ENCODE measurements around the gene TXNRD1.
A peak's percentile ranks its signal among the peaks of the same experiment; 100 is the strongest.

The TXNRD1 gene

GRCh38 chr12:104272938-104273337 is 57.4 kb downstream of the TXNRD1 start:
- no peak overlapping the region for H3K27ac ChIP-seq (ENCODE audit: low read depth, low read length)
- H3K4me1 ChIP-seq (ENCODE audit: insufficient read depth, low read length) = no peaks in the 10 kb centered on the region
- H3K4me3 ChIP-seq (ENCODE audit: low read depth in 1 of 2, low read length in 2 of 2) = no peak overlapping the region
- no peaks in the 10 kb centered on the region for H3K9me3 ChIP-seq (ENCODE audit: low read length)
- H3K27me3 ChIP-seq (ENCODE audit: control insufficient read depth in 1 of 2, insufficient read depth in 2 of 2, low read length in 2 of 2) = no peaks in the 10 kb centered on the region
- no peak overlapping the region for H3K9ac ChIP-seq (ENCODE audit: low read length)
- H3K36me3 ChIP-seq (ENCODE audit: insufficient read depth, low read length) = no peaks in the 10 kb centered on the region

- Histone ChIP-seq H3K27ac (ENCODE audit: low read depth, low read length) (no peak overlapping the region), H3K4me1 (ENCODE audit: insufficient read depth, low read length) (no peaks in the 10 kb centered on the region), H3K36me3 (ENCODE audit: insufficient read depth, low read length) (no peaks in the 10 kb centered on the region), H3K9me3 (ENCODE audit: low read length) (no peaks in the 10 kb centered on the region), H3K4me3 (ENCODE audit: low read depth in 1 of 2, low read length in 2 of 2) (no peak overlapping the region), H3K27me3 (ENCODE audit: control insufficient read depth in 1 of 2, insufficient read depth in 2 of 2, low read length in 2 of 2) (no peaks in the 10 kb centered on the region), H3K9ac (ENCODE audit: low read length) (no peak overlapping the region)
Measured at GRCh38 chr12:104273503-104273902, 57.9 kb downstream of the TXNRD1 start.

GRCh38 chr12:104274811-104275210 is 59.2 kb downstream of the TXNRD1 start:
- no peaks in the 10 kb centered on the region for H3K27me3 ChIP-seq (ENCODE audit: control insufficient read depth in 1 of 2, insufficient read depth in 2 of 2, low read length in 2 of 2)
- no peak overlapping the region for H3K27ac ChIP-seq (ENCODE audit: low read depth, low read length)
- no peak overlapping the region for H3K9ac ChIP-seq (ENCODE audit: low read length)
- H3K9me3 ChIP-seq (ENCODE audit: low read length) = no peaks in the 10 kb centered on the region
- H3K36me3 ChIP-seq (ENCODE audit: insufficient read depth, low read length) = no peaks in the 10 kb centered on the region
- no peaks in the 10 kb centered on the region for H3K4me1 ChIP-seq (ENCODE audit: insufficient read depth, low read length)
- no peak overlapping the region for H3K4me3 ChIP-seq (ENCODE audit: low read depth in 1 of 2, low read length in 2 of 2)

- H3K9ac ChIP-seq (ENCODE audit: low read length) = no peak overlapping the region
- no peaks in the 10 kb centered on the region for H3K36me3 ChIP-seq (ENCODE audit: insufficient read depth, low read length)
- peak overlapping the region in 1 of 2 donors; percentile 33 for H3K4me3 ChIP-seq (ENCODE audit: low read depth in 1 of 2, low read length in 2 of 2)
- no peaks in the 10 kb centered on the region for H3K27me3 ChIP-seq (ENCODE audit: control insufficient read depth in 1 of 2, insufficient read depth in 2 of 2, low read length in 2 of 2)
- H3K27ac ChIP-seq (ENCODE audit: low read depth, low read length) = no peak overlapping the region
- H3K4me1 ChIP-seq (ENCODE audit: insufficient read depth, low read length) = peaks cover 5% of the 10 kb centered on the region
- H3K9me3 ChIP-seq (ENCODE audit: low read length) = no peaks in the 10 kb centered on the region
Measured at GRCh38 chr12:104275689-104276088, 60.1 kb downstream of the TXNRD1 start.

- Histone ChIP-seq H3K4me3 (ENCODE audit: low read depth in 1 of 2, low read length in 2 of 2) (peak overlapping the region in 1 of 2 donors; percentile 33), H3K27ac (ENCODE audit: low read depth, low read length) (no peak overlapping the region), H3K9ac (ENCODE audit: low read length) (no peak overlapping the region)
Measured at GRCh38 chr12:104276273-104277131, 60.9 kb downstream of the TXNRD1 start.

GRCh38 chr12:104279164-104279563 is 63.6 kb downstream of the TXNRD1 start:
- Histone ChIP-seq H3K27ac (ENCODE audit: low read depth, low read length) (no peak overlapping the region), H3K4me3 (ENCODE audit: low read depth in 1 of 2, low read length in 2 of 2) (no peak overlapping the region), H3K4me1 (ENCODE audit: insufficient read depth, low read length) (peaks cover 5% of the 10 kb centered on the region), H3K27me3 (ENCODE audit: control insufficient read depth in 1 of 2, insufficient read depth in 2 of 2, low read length in 2 of 2) (no peaks in the 10 kb centered on the region), H3K9me3 (ENCODE audit: low read length) (no peaks in the 10 kb centered on the region), H3K9ac (ENCODE audit: low read length) (no peak overlapping the region), H3K36me3 (ENCODE audit: insufficient read depth, low read length) (no peaks in the 10 kb centered on the region)

More at GRCh38 chr12:104276273-104277131, 60.9 kb downstream of the TXNRD1 start:
- Histone ChIP-seq H3K9me3 (ENCODE audit: low read length) (no peaks in the 10 kb centered on the region), H3K36me3 (ENCODE audit: insufficient read depth, low read length) (no peaks in the 10 kb centered on the region), H3K4me1 (ENCODE audit: insufficient read depth, low read length) (peaks cover 5% of the 10 kb centered on the region), H3K27me3 (ENCODE audit: control insufficient read depth in 1 of 2, insufficient read depth in 2 of 2, low read length in 2 of 2) (no peaks in the 10 kb centered on the region)

- peaks cover 5% of the 10 kb centered on the region for H3K4me1 ChIP-seq (ENCODE audit: insufficient read depth, low read length)
- H3K27ac ChIP-seq (ENCODE audit: low read depth, low read length) = no peak overlapping the region
- no peaks in the 10 kb centered on the region for H3K36me3 ChIP-seq (ENCODE audit: insufficient read depth, low read length)
- H3K4me3 ChIP-seq (ENCODE audit: low read depth in 1 of 2, low read length in 2 of 2) = no peak overlapping the region
- no peak overlapping the region for H3K9ac ChIP-seq (ENCODE audit: low read length)
- H3K9me3 ChIP-seq (ENCODE audit: low read length) = no peaks in the 10 kb centered on the region
- no peaks in the 10 kb centered on the region for H3K27me3 ChIP-seq (ENCODE audit: control insufficient read depth in 1 of 2, insufficient read depth in 2 of 2, low read length in 2 of 2)
Measured at GRCh38 chr12:104280111-104280510, 64.5 kb downstream of the TXNRD1 start.

- Histone ChIP-seq H3K36me3 (ENCODE audit: insufficient read depth, low read length) (no peaks in the 10 kb centered on the region), H3K9me3 (ENCODE audit: low read length) (no peaks in the 10 kb centered on the region), H3K27ac (ENCODE audit: low read depth, low read length) (no peak overlapping the region), H3K27me3 (ENCODE audit: control insufficient read depth in 1 of 2, insufficient read depth in 2 of 2, low read length in 2 of 2) (no peaks in the 10 kb centered on the region), H3K4me3 (ENCODE audit: low read depth in 1 of 2, low read length in 2 of 2) (no peak overlapping the region), H3K4me1 (ENCODE audit: insufficient read depth, low read length) (peaks cover 9% of the 10 kb centered on the region), H3K9ac (ENCODE audit: low read length) (no peak overlapping the region)
Measured at GRCh38 chr12:104280717-104281458, 65.3 kb downstream of the TXNRD1 start.

GRCh38 chr12:104281636-104282035 is 66.1 kb downstream of the TXNRD1 start:
- no peaks in the 10 kb centered on the region for H3K27me3 ChIP-seq (ENCODE audit: control insufficient read depth in 1 of 2, insufficient read depth in 2 of 2, low read length in 2 of 2)
- no peak overlapping the region for H3K4me3 ChIP-seq (ENCODE audit: low read depth in 1 of 2, low read length in 2 of 2)
- no peak overlapping the region for H3K27ac ChIP-seq (ENCODE audit: low read depth, low read length)
- H3K36me3 ChIP-seq (ENCODE audit: insufficient read depth, low read length) = no peaks in the 10 kb centered on the region
- peaks cover 16% of the 10 kb centered on the region for H3K4me1 ChIP-seq (ENCODE audit: insufficient read depth, low read length)
- H3K9ac ChIP-seq (ENCODE audit: low read length) = no peak overlapping the region
- H3K9me3 ChIP-seq (ENCODE audit: low read length) = no peaks in the 10 kb centered on the region

- Histone ChIP-seq H3K27me3 (ENCODE audit: control insufficient read depth in 1 of 2, insufficient read depth in 2 of 2, low read length in 2 of 2) (no peaks in the 10 kb centered on the region), H3K4me3 (ENCODE audit: low read depth in 1 of 2, low read length in 2 of 2) (no peak overlapping the region), H3K36me3 (ENCODE audit: insufficient read depth, low read length) (no peaks in the 10 kb centered on the region), H3K9me3 (ENCODE audit: low read length) (no peaks in the 10 kb centered on the region), H3K9ac (ENCODE audit: low read length) (no peak overlapping the region), H3K4me1 (ENCODE audit: insufficient read depth, low read length) (peaks cover 16% of the 10 kb centered on the region), H3K27ac (ENCODE audit: low read depth, low read length) (no peak overlapping the region)
Measured at GRCh38 chr12:104282109-104282508, 66.5 kb downstream of the TXNRD1 start.

GRCh38 chr12:104285740-104286515 is 70.3 kb downstream of the TXNRD1 start:
- Histone ChIP-seq H3K36me3 (ENCODE audit: insufficient read depth, low read length) (no peaks in the 10 kb centered on the region), H3K9me3 (ENCODE audit: low read length) (no peaks in the 10 kb centered on the region), H3K4me3 (ENCODE audit: low read depth in 1 of 2, low read length in 2 of 2) (peak overlapping the region in 1 of 2 donors; percentile 81), H3K9ac (ENCODE audit: low read length) (peak overlapping the region; percentile 80), H3K27me3 (ENCODE audit: control insufficient read depth in 1 of 2, insufficient read depth in 2 of 2, low read length in 2 of 2) (no peaks in the 10 kb centered on the region), H3K4me1 (ENCODE audit: insufficient read depth, low read length) (peaks cover 24% of the 10 kb centered on the region), H3K27ac (ENCODE audit: low read depth, low read length) (peak overlapping the region; percentile 88)

Measured in muscle layer of colon (tissue), 2 donors.